Panc1 (cell line): Measurements from ENCODE around the gene UROC1.

Source experiments
- CTCF ChIP-seq: fragments of 450-650 bp; IDR thresholded peaks from 2 replicates; pipeline ENCODE4 v1.5.1; 2017; ENCODE audit warnings: mild to moderate bottlenecking
- SIN3A ChIP-seq: IDR thresholded peaks from 2 replicates; pipeline ENCODE4 v1.6.1; 2012; ENCODE audit warnings: low read depth, mild to moderate bottlenecking, low read length, moderate library complexity, borderline replicate concordance; ENCODE audit not compliant: insufficient read depth

- TF ChIP-seq CTCF (no peak), SIN3A (no peak)
These were observed 28.5 kb downstream of the UROC1 start for GRCh38 chr3:126488886-126489569.
